K562 (cell line): ENCODE data around the gene CD300LD.

ENCODE experiments used
- CBX3 ChIP-seq, 2 experiments: IDR thresholded peaks; 1 replicate in 1 of 2; 2 replicates in 1 of 2; pipeline ENCODE4 v1.6.1; 2012; ENCODE audit warnings: inconsistent platforms in 2 of 2, low read length in 2 of 2, borderline replicate concordance in 1 of 2, control low read depth in 1 of 2
- MYC ChIP-seq, 2 experiments: fragments of 250-450 bp in 1 of 2; sonication (Bioruptor Pico) in 1 of 2; IDR thresholded peaks; 2 replicates each; pipeline versions ENCODE4 v1.5.1 to v1.6.1; 2012 to 2021; ENCODE audit warnings: low read depth in 2 of 2, borderline replicate concordance in 1 of 2, improper control_type of control experiment in 1 of 2, low read length in 1 of 2, mild to moderate bottlenecking in 1 of 2, moderate library complexity in 1 of 2
- MYNN ChIP-seq, 2 experiments: sonication (generic); formaldehyde crosslinking in 1 of 2; IDR thresholded peaks; 2 replicates each; pipeline versions ENCODE4 v1.5.0 to v1.6.1; 2016 to 2020; ENCODE audit warnings: antibody characterized with exemption in 1 of 2, missing genetic modification reagents in 1 of 2
- REST ChIP-seq, 2 experiments: fragments of 450-650 bp; formaldehyde crosslinking in 1 of 2; IDR thresholded peaks; 2 replicates each; pipeline versions ENCODE4 v1.4.0 to v1.6.1; 2014 to 2020; ENCODE audit warnings: mild to moderate bottlenecking in 2 of 2, borderline replicate concordance in 1 of 2, low read depth in 1 of 2
- SMC3 ChIP-seq: conservative IDR thresholded peaks from 2 replicates; pipeline ENCODE4 v1.6.1; 2011; ENCODE audit warnings: low read depth, low read length, improper control_type of control experiment; ENCODE audit not compliant: insufficient read depth
- SNIP1 ChIP-seq: fragments of 450-650 bp; IDR thresholded peaks from 2 replicates; pipeline ENCODE4 v1.7.1; 2017; ENCODE audit warnings: low read depth, mild to moderate bottlenecking
- TFE3 ChIP-seq: fragments of 450-650 bp; formaldehyde crosslinking; IDR thresholded peaks from 2 replicates; pipeline ENCODE4 v1.4.0; 2020; ENCODE audit warnings: mild to moderate bottlenecking, mixed read lengths
- ZBTB26 ChIP-seq: fragments of 450-650 bp; formaldehyde crosslinking; IDR thresholded peaks from 2 replicates; pipeline ENCODE4 v1.4.0; 2022; ENCODE audit warnings: missing genetic modification characterization
- ZFP30 ChIP-seq: fragments of 250-450 bp; sonication (Bioruptor Pico); IDR thresholded peaks from 2 replicates; pipeline ENCODE4 v1.8.0; 2022; ENCODE audit warnings: moderate library complexity, mild to moderate bottlenecking, inconsistent platforms, borderline replicate concordance

GRCh38 chr17:74547736-74548135 lies 44.3 kb downstream of the CD300LD start:
- TF ChIP-seq ZFP30 (CRISPR knock-in tag) (no peak), TFE3 (CRISPR knock-in tag) (no peak), SNIP1 (no peak), SMC3 (no peak), REST (IDR thresholded peaks at IDR 0.05; ENCODE audit: borderline replicate concordance) (no peak), REST (CRISPR knock-in tag; IDR thresholded peaks at IDR 0.05; ENCODE audit: low read depth) (no peak), ZBTB26 (no peak), MYNN (IDR thresholded peaks at IDR 0.05) (no peak), MYNN (CRISPR knock-in tag; IDR thresholded peaks at IDR 0.05) (no peak), MYC (IDR thresholded peaks at IDR 0.05; ENCODE audit: low read depth, low read length) (no peak), MYC (CRISPR knock-in tag; IDR thresholded peaks at IDR 0.05; ENCODE audit: borderline replicate concordance, low read depth) (no peak), CBX3 (IDR thresholded peaks at IDR 0.05; ENCODE audit: borderline replicate concordance in 1 of 2, low read length in 2 of 2) (no peak)
